GM18511 (cell line): ENCODE data around the gene ATP2C2.

Experiments used
- ATAC-seq: cut with Tn5 transposase; IDR thresholded peaks from one replicate; pipeline ENCODE4 v1.9.1; 2021; ENCODE audit warnings: mild to moderate bottlenecking, moderate library complexity; ENCODE audit not compliant: unreplicated experiment

The ATP2C2 gene

GRCh38 chr16:84508502-84508901 is 140.2 kb downstream of the ATP2C2 start:
- no peak for ATAC-seq

GRCh38 chr16:84509032-84509950 is 141.0 kb downstream of the ATP2C2 start:
- no peak for ATAC-seq

- no peak for ATAC-seq
Observed at GRCh38 chr16:84511180-84511800, 143.0 kb downstream of the ATP2C2 start.

GRCh38 chr16:84511831-84512230 is 143.5 kb downstream of the ATP2C2 start:
- no peak for ATAC-seq

GRCh38 chr16:84513123-84513522 is 144.8 kb downstream of the ATP2C2 start:
- no peak for ATAC-seq

- no peak for ATAC-seq
Observed at GRCh38 chr16:84513666-84514065, 145.3 kb downstream of the ATP2C2 start.
